NT2/D1 (cell line): ENCODE results near the gene NPIPB2.
"Not testable (repeated sequence)": the region's sequence is repeated elsewhere in the genome, so short reads cannot be mapped to it uniquely, and the experiment has no call there.

Experiments
- SUZ12 ChIP-seq: IDR thresholded peaks from 2 replicates; pipeline ENCODE4 v1.6.1; 2011; ENCODE audit not compliant: insufficient read length, insufficient read depth; ENCODE audit errors: extremely low read depth
- YY1 ChIP-seq: IDR thresholded peaks from 2 replicates; pipeline ENCODE4 v1.6.1; 2011; ENCODE audit not compliant: insufficient read length, insufficient read depth
- ZNF274 ChIP-seq: IDR thresholded peaks from 2 replicates; pipeline ENCODE4 v1.6.1; 2011; ENCODE audit warnings: mild to moderate bottlenecking, low read depth, low read length

DNA sequence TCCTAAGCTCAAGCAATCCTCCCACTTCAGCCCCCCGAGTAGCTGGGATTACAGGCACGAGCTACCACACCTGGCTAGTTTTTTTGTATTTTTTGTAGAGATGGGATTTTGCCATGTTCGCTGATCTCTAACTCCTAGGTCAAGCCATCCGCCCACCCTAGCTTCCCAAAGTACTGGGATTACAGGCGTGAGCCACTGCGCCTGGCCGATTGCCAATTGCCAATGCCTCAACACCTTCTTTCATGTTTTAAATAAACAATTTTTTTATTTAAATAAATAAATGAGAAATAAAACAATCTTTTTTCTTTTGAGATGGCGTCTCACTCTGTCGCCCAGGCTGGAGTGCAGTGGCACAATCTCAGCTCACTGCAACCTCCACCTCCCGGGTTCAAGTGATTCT lies 17.8 kb downstream of the NPIPB2 start:
- not testable (repeated sequence) for TF ChIP-seq ZNF274, YY1, SUZ12
